Measurements from ENCODE around the gene CLINT1. TPM values are rescaled to one million over a fixed set of nuclear protein-coding genes. Genes with fewer than 3 reads are reported as not detected.

Gene CLINT1
- total RNA-seq, 1 experiment from 2014 or later, result 71.5 TPM

DNA sequence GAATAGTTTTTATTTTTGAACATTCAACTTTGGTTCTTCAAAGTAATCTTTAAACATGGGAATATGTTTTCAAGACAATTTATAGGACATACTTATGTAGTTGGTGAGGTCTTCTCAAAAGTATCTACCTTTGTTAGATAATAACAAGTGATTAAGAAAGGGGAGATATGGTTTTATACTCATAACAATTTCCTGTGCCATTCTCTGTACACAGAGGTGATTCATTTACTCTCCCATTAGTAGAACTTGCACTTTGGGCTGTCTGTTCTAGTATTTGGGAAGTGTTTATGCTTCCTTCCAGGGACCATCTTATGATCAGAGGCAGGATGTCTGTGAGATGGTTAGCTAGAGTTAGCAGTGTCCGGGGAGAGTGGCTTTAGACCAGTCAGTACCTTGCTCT lies 100.2 kb downstream of the CLINT1 start:
- no peak for DNase-seq (ENCODE audit: low read depth)

DNA sequence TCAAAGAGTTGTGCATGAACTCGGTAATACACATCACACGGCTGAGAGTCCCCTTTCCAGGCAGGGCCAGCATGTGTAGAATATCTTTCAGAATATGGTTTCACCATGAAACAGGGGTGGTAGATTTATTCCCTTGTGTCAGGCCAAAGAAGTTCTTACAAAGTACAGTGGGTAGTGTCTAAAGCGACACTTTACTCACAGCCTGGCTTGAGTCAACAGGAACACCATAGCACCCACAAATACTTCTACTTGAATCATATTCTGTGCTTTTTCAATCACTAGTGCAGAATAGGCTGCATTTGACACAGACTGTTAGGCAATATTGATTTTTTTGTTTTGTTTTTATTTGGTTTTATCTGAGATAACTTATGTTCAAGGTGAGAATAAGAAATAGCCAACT lies 102.8 kb downstream of the CLINT1 start:
- DNase-seq (ENCODE audit: low read depth), result no peak

- DNase-seq (ENCODE audit: low read depth), result peak; percentile 26
Measured at GRCh38 chr5:157750320-157750719, 108.6 kb downstream of the CLINT1 start.

GRCh38 chr5:157749462-157749799 lies 109.5 kb downstream of the CLINT1 start:
- DNase-seq (ENCODE audit: low read depth), result no peak

- peak; percentile 70 for DNase-seq (ENCODE audit: low read depth)
Measured at GRCh38 chr5:157748760-157749461, 110.0 kb downstream of the CLINT1 start.

GRCh38 chr5:157747766-157748700 lies 110.9 kb downstream of the CLINT1 start:
- DNase-seq (ENCODE audit: low read depth), result no peak

- no peak for DNase-seq (ENCODE audit: low read depth)
Measured at GRCh38 chr5:157747173-157747740, 111.7 kb downstream of the CLINT1 start.

DNA sequence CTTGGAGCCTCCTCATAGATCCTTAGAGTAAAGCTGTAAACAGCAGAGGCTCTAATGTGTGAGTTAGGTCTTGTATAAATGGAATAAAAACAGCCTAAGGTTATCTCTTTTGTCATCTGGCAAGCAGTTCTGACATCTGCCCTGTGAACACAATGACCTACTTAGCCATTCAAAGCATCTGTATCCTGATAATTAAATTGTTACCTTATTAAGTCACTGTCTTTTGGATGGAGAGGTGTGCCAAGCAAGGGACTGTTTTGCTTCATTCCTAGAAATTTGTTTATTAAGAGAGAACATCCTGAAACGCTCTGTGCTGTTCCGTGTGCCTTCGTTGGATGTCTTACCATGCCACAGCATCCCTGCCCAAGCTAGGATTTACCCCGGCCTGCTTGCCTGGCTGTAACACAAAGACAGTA lies 113.9 kb downstream of the CLINT1 start:
- DNase-seq (ENCODE audit: low read depth), result no peak

GRCh38 chr5:157744051-157745011 lies 114.6 kb downstream of the CLINT1 start:
- no peak for DNase-seq (ENCODE audit: low read depth)

GRCh38 chr5:157743163-157744050 lies 115.5 kb downstream of the CLINT1 start, which contains the start of gene LSM11:
LSM11 (plus strand) TSS chr5:157743712; CDS start chr5:157743751, 39 bp downstream.
- peak; percentile 75 for DNase-seq (ENCODE audit: low read depth)

- no peak for DNase-seq (ENCODE audit: low read depth)
Measured at GRCh38 chr5:157741131-157741530, 117.8 kb downstream of the CLINT1 start.

- DNase-seq (ENCODE audit: low read depth), result peak; percentile 32
Measured at GRCh38 chr5:157740229-157740610, 118.7 kb downstream of the CLINT1 start.

DNA sequence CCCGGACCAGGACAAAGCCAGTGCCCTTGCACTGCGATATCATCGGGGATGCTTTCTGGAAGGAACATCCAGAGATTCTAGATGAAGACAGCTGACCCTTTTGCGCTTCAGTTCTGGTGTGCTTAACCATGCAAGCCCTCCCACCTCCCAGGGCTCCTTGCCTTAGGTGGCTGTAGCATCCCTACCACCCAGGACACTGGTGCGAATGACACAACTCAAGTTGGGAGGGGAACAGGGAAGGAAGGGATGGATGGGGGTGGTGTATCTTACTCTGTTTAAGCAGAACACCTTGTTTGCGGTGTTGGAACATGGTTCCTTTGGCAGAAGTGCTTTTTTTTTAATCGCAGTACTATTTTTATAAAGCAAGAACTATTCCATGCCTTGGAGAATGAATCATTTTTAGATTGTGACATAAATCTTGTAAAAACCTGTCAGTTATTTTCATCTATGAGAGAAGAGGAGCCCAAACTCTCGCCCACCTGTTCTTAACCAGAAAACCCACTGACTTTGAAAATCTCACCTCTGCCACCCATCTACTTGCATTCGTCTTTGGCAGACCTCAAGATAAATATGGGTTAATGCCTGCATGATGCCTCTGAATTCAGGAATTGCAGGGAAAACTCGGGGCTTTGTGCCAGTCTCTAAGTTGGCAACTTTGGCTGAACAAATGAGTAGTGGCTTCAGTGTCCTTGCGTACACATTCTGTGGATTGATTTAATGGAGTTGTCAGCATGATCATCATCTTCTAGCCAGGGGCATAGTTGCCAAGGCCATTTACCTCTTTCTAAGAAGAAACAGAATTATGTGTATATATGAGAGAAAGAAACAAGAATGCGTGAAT lies 119.3 kb downstream of the CLINT1 start:
- no peak for DNase-seq (ENCODE audit: low read depth)

DNA sequence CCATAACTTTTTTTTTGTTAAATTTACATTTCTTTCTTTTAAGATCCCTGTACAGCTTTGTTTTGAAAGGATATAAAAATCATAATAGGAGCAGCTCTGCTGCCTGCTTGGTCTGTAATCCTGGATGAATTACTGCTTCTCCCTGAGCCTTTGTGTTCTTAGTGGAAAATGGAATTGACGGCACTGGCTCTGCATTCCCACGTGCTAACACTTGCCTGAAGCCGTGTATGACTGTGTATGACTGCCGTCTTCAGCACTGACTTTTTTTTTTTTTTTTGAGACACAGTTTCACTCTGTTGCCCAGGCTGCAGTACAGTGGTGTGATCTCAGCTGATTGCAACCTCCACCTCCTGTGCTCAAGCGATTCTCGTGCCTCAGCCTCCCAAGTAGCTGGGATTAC lies 123.0 kb downstream of the CLINT1 start:
- no peak for DNase-seq (ENCODE audit: low read depth)

Other genes starting within 250 kb of the CLINT1 start
- 0.12 and 0.22 TPM in 2 replicates for gene SOX30, start 206.7 kb downstream of the CLINT1 start, total RNA-seq (2014; rRNA removed; shearing (Covaris generic))
- not detected in 2 replicates for gene C5orf52, start 187.6 kb downstream of the CLINT1 start, total RNA-seq (2014; rRNA removed; shearing (Covaris generic))
- 6.1 and 14.4 TPM in 2 replicates for gene THG1L, start 127.7 kb downstream of the CLINT1 start, total RNA-seq (2014; rRNA removed; shearing (Covaris generic))
- gene LSM11, start 115.4 kb downstream of the CLINT1 start, total RNA-seq (2014; rRNA removed; shearing (Covaris generic)), result 3.0 and 5.1 TPM in 2 replicates